T1000 (cell line): ENCODE results near the gene ABHD18.
"Not testable (repeated sequence)": the region's sequence is repeated elsewhere in the genome, so short reads cannot be mapped to it uniquely, and the experiment has no call there.

Source experiments
- DNase-seq: peaks from one replicate; lab custom pipeline; 2025; ENCODE audit warnings: mixed read lengths; lab: John Stamatoyannopoulos, UW

Gene ABHD18

GRCh38 chr4:127993151-127993550, 27.9 kb downstream of the ABHD18 start:
- no peak for DNase-seq

- no peak for DNase-seq
Measured at GRCh38 chr4:127995776-127996175, 30.6 kb downstream of the ABHD18 start.

GRCh38 chr4:127996521-127996920, 31.3 kb downstream of the ABHD18 start:
- not testable (repeated sequence) for DNase-seq

GRCh38 chr4:127997534-127998388, 32.6 kb downstream of the ABHD18 start:
- DNase-seq: no peak

- DNase-seq: no peak
Measured at GRCh38 chr4:128006592-128006991, 41.4 kb downstream of the ABHD18 start.

GRCh38 chr4:128009428-128009827, 44.2 kb downstream of the ABHD18 start:
- no peak for DNase-seq

- DNase-seq: no peak
Measured at GRCh38 chr4:128025319-128025718, 60.1 kb downstream of the ABHD18 start.

GRCh38 chr4:128029907-128030306, 64.7 kb downstream of the ABHD18 start:
- DNase-seq: no peak

- no peak for DNase-seq
Measured at GRCh38 chr4:128031756-128032384, 66.7 kb downstream of the ABHD18 start.

- DNase-seq: no peak
Measured at GRCh38 chr4:128039568-128039967, 74.4 kb downstream of the ABHD18 start.

- not testable (repeated sequence) for DNase-seq
Measured at GRCh38 chr4:128047019-128047418, 81.8 kb downstream of the ABHD18 start.

GRCh38 chr4:128047514-128047913, 82.3 kb downstream of the ABHD18 start:
- not testable (repeated sequence) for DNase-seq

- not testable (repeated sequence) for DNase-seq
Measured at GRCh38 chr4:128051229-128051628, 86.0 kb downstream of the ABHD18 start.

- DNase-seq: not testable (repeated sequence)
Measured at GRCh38 chr4:128054907-128055306, 89.7 kb downstream of the ABHD18 start.

- DNase-seq: not testable (repeated sequence)
Measured at GRCh38 chr4:128055441-128056206, 90.4 kb downstream of the ABHD18 start.

GRCh38 chr4:128056396-128056795, 91.2 kb downstream of the ABHD18 start:
- DNase-seq: no peak

GRCh38 chr4:128060121-128060698, 95.0 kb downstream of the ABHD18 start:
- no peak for DNase-seq

- peak; percentile 90 for DNase-seq
Measured at GRCh38 chr4:128060699-128061565, 95.7 kb downstream of the ABHD18 start, which contains the start of gene LARP1B. Gene LARP1B, plus strand, starts transcription at chr4:128061312. Its CDS starts 13,640 bp downstream, at chr4:128074952.

GRCh38 chr4:128061566-128062536, 96.6 kb downstream of the ABHD18 start:
- DNase-seq: peak; percentile 30

- DNase-seq: not testable (repeated sequence)
Measured at GRCh38 chr4:128066453-128066820, 101.2 kb downstream of the ABHD18 start.
